NB4 (cell line): Measurements from ENCODE around the gene UROC1.

Experiments
- MAX ChIP-seq: IDR thresholded peaks from 2 replicates; pipeline ENCODE4 v1.6.1; 2011; ENCODE audit warnings: low read depth, low read length
- MYC ChIP-seq: IDR thresholded peaks from 2 replicates; pipeline ENCODE4 v1.6.1; 2011; ENCODE audit warnings: low read depth, low read length
- POLR2A ChIP-seq: IDR thresholded peaks from 2 replicates; pipeline ENCODE4 v1.6.1; 2011; ENCODE audit warnings: mild to moderate bottlenecking; ENCODE audit not compliant: insufficient read length; ENCODE audit errors: extremely low read depth
- TF ChIP-seq, protein P1 (sequence below): IDR thresholded peaks from one replicate; pipeline ENCODE4 v1.5.1; 2012; ENCODE audit warnings: low read depth, low read length

DNA sequence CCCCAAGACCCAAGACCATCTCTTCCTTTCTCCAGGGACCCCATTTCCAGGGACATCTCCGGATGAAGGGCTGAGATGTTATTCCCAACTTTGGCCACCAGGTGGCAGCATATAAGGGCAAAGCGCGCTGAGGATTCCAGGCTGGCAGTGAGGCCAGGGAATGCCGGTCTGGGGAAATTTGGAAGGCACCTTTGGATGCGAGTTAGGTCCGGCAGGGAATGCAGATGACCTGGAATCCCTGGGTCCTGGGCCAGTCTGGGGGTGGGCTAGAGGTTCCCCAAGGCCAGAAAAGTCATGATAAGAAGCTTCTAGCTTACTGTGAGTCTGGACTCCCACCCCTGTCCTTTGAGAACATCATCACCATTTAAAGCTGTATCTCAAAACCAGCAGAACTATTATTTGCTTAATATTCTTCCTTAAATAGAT, 4.8 kb upstream of the UROC1 start:
- TF ChIP-seq, protein P1, sequence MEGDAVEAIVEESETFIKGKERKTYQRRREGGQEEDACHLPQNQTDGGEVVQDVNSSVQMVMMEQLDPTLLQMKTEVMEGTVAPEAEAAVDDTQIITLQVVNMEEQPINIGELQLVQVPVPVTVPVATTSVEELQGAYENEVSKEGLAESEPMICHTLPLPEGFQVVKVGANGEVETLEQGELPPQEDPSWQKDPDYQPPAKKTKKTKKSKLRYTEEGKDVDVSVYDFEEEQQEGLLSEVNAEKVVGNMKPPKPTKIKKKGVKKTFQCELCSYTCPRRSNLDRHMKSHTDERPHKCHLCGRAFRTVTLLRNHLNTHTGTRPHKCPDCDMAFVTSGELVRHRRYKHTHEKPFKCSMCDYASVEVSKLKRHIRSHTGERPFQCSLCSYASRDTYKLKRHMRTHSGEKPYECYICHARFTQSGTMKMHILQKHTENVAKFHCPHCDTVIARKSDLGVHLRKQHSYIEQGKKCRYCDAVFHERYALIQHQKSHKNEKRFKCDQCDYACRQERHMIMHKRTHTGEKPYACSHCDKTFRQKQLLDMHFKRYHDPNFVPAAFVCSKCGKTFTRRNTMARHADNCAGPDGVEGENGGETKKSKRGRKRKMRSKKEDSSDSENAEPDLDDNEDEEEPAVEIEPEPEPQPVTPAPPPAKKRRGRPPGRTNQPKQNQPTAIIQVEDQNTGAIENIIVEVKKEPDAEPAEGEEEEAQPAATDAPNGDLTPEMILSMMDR, result peak; percentile 68
- TF ChIP-seq POLR2A (no peak), MAX (no peak), MYC (no peak)
